GM12875 (cell line): ENCODE measurements around the gene KMT2D.

ENCODE experiments used
- H3K4me3 ChIP-seq: one replicate; pipeline ENCODE4 v1.5.1; 2011; ENCODE audit warnings: low read depth, low read length, control low read depth
- TF ChIP-seq, protein P1 (sequence below): IDR thresholded peaks from 2 replicates; pipeline ENCODE4 v1.5.1; 2011; ENCODE audit warnings: low read depth, mild to moderate bottlenecking, control low read depth, inconsistent platforms, low read length, moderate library complexity, borderline replicate concordance; ENCODE audit not compliant: insufficient read depth

Gene KMT2D, protein sequence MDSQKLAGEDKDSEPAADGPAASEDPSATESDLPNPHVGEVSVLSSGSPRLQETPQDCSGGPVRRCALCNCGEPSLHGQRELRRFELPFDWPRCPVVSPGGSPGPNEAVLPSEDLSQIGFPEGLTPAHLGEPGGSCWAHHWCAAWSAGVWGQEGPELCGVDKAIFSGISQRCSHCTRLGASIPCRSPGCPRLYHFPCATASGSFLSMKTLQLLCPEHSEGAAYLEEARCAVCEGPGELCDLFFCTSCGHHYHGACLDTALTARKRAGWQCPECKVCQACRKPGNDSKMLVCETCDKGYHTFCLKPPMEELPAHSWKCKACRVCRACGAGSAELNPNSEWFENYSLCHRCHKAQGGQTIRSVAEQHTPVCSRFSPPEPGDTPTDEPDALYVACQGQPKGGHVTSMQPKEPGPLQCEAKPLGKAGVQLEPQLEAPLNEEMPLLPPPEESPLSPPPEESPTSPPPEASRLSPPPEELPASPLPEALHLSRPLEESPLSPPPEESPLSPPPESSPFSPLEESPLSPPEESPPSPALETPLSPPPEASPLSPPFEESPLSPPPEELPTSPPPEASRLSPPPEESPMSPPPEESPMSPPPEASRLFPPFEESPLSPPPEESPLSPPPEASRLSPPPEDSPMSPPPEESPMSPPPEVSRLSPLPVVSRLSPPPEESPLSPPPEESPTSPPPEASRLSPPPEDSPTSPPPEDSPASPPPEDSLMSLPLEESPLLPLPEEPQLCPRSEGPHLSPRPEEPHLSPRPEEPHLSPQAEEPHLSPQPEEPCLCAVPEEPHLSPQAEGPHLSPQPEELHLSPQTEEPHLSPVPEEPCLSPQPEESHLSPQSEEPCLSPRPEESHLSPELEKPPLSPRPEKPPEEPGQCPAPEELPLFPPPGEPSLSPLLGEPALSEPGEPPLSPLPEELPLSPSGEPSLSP (N-terminal part only)

DNA sequence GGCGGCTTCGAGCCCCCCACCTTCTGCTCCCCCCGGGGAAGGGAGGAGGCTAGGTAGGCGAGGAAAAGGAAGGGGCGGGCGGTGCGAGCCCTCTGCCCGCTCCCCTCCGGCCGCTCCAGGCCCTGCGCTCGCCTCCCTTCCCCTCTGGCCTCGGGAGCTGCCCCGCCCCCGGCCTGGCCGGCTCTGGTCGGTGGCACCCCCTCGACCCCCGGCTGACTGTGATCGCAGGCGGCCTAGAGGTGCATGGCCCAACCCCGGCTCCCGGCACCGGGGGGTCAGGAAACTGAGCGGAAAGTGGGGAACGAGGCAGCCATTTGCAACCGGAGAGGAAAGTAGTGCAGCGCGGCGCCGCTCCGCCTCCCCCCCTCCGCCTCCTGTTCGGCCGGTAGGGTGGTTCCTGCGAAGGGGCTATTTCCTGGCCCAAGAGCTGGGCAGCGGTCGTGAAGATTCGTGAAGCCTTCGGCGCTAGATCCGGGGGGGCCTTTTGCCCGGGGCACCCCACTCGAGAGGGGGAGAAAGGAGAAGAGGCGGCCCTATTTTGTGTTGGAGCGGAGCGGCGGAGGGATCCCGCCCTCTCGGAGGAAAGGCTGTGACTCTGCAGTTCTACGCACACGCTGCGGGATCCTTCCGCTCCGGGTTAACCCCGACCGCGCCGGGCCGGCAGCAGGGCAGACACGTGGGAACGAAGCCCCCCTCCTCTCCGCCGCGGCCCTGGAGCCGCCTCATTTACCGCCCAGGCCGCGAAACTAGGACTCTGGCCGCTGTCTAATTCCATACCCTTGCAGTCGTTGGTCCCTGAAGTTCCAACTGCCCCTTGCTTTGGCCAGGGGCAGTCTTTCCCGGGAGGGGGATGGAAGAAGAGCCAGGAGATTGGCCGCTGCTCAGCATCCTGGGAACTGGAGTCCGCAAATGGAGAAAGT is at the start of gene KMT2D:
Gene KMT2D (minus strand): TSS at position 558 of the 920 bp plus-strand sequence. CDS start 5,470 bp downstream, outside the sequence.
- H3K4me3 ChIP-seq: peak within 1 kb of the TSS; percentile 80
- TF ChIP-seq, protein P1, sequence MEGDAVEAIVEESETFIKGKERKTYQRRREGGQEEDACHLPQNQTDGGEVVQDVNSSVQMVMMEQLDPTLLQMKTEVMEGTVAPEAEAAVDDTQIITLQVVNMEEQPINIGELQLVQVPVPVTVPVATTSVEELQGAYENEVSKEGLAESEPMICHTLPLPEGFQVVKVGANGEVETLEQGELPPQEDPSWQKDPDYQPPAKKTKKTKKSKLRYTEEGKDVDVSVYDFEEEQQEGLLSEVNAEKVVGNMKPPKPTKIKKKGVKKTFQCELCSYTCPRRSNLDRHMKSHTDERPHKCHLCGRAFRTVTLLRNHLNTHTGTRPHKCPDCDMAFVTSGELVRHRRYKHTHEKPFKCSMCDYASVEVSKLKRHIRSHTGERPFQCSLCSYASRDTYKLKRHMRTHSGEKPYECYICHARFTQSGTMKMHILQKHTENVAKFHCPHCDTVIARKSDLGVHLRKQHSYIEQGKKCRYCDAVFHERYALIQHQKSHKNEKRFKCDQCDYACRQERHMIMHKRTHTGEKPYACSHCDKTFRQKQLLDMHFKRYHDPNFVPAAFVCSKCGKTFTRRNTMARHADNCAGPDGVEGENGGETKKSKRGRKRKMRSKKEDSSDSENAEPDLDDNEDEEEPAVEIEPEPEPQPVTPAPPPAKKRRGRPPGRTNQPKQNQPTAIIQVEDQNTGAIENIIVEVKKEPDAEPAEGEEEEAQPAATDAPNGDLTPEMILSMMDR: 0 out of 2 replicates have a peak, but pooled peaks have one; percentile 20

DNA sequence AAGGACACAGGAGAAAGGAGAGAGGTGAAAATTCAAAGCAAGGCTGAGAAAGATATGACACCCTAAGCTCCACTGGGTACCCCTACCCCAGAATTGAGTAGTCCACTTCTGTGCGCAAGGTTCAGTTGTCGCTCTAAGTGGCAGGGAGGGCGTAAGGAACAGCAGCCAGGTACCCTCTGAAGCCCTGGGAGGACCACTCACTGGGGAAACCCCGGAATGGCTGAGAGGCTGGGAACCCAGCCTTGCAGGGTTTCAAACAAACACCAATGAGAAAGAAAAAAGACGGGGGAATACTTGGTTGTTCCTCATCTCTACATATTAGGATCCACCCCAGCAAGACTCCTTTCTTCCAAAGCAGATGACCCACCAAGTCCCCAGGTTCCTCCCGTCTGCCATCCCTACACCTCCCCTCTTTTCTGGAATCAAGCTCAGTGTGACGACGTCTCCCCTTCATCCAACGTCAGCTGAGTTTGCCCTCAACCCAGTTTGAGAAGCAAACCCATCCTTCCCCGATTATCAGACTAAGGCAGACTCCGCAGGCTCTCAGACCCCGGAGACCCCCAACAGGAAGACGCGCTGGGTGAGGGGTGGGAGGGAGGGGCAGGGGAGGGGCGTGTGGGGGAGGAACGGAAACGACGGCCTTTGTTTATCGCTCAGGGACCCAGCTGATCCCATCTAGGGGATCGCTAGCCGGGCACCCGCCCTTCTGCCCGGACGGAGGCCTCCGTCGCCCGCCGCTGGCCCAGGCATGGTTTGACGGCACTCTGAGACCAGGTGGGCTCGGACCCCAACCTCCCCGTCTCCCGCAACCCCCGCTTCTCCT is 49.3 kb upstream of the KMT2D start:
- TF ChIP-seq, protein P1: no peak

GRCh38 chr12:49108958-49109404 is 48.4 kb upstream of the KMT2D start:
- H3K4me3 ChIP-seq: no peak overlapping the region
- TF ChIP-seq, protein P1: no peak

More for the DNA sequence above, 49.3 kb upstream of the KMT2D start:
- peak overlapping the region; percentile 85 for H3K4me3 ChIP-seq

DNA sequence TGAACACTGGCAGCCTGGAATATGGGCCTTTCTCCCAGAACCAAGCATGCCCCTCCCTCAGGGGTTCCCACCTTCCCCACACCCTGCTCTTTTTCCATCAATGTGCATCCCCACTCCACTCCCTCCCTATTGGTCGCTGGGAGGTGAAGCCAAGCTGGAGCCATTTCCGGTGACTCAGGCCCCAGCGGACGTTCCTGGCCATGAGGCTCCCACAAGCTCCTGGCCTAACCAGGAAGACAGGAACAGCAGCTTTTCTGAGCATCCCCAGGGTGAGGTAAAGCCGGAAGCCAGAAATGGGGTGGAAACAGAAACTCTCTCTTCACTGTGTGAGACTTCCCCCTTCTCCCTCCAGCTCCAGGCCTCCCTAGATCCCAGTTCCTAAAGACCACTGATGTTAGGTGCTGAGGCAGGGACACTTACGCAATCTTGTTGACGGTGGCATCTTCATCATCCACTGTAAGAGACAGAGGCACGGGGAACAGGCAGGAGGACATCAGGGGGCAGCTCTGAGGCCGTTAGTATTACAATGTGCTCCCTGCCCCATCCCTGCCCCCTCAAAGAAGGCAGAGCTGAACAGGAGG is 45.0 kb upstream of the KMT2D start:
- H3K4me3 ChIP-seq: no peak overlapping the region
- TF ChIP-seq, protein P1: no peak

DNA sequence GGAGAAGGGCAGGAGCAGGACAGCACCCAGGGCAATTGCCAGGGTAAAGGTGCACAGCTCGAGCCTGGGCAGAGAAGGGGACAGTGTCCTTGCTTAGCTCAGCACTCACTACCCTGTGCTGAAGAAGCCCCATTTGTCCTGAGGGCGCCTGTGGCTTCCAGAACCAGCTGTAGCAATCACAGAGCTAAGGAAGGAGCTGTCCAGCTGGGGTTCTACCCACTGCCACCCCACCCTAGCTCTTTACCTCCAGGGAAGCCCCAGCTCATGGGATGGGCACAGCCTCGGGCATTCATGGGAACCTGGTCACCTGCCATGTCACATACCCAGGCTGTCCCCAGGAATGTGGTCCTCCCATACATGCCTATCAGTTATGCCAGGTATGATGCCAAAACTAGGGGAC is 44.2 kb upstream of the KMT2D start:
- H3K4me3 ChIP-seq: no peak overlapping the region
- TF ChIP-seq, protein P1: no peak
